LNCaP clone FGC (cell line): ENCODE measurements around the gene RNU7-1.
A peak's percentile ranks its signal among the peaks of the same experiment; 100 is the strongest.

Experiments used
- DNase-seq: peaks from one replicate; pipeline ENCODE4 v3.0.0-alpha.2; 2011; ENCODE audit warnings: low read depth
- H3K4me3 ChIP-seq: 2 replicates; pipeline ENCODE4 v1.5.1; 2011; ENCODE audit warnings: mild to moderate bottlenecking, low read depth, low read length, control low read depth
- CTCF ChIP-seq: IDR thresholded peaks from 2 replicates; pipeline ENCODE4 v1.5.1; 2012; ENCODE audit warnings: mild to moderate bottlenecking; ENCODE audit not compliant: control insufficient read depth, insufficient read depth; ENCODE audit errors: extremely low read depth

The RNU7-1 gene

GRCh38 chr12:6959805-6960592 lies 16.4 kb downstream of the RNU7-1 start:
- no peak for DNase-seq
- no peak overlapping the region for H3K4me3 ChIP-seq
- no peak for TF ChIP-seq CTCF

DNA sequence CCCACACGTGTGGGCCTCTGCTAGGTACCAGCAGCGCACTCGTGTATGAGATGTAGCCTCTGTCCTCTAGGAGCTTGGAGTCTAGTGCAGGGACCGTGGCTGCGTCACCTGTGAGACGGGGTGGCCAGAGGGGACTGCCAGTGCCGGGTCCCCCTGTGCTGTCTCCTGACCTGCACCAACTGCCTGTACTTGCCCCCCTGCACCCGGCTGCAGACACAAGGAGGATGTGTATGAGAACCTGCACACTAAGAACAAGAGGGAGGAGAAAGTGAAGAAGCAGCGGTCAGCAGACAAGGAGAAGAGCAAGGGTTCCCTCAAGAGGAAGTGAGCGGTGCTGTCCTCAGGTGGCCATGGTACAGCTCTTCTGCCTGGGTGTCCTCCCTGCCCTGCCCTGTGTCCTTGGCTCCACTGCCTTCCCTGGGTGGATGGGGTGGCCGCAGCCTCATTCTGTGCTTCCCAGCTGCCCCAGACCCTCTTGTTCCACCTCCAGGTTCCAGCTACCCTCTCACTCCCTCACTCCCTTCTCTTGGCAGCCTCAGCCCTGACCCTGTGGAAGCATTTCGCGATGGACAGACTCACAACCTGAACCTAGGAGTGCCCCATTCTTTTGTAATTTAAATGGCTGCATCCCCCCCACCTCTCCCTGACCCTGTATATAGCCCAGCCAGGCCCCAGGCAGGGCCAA lies 17.1 kb downstream of the RNU7-1 start:
- no peak for DNase-seq
- TF ChIP-seq CTCF = peak; percentile 35; the same call in 1 of the 2 replicates
- H3K4me3 ChIP-seq = no peak overlapping the region

- DNase-seq = no peak
- peak overlapping the region; percentile 84 for H3K4me3 ChIP-seq
- peak; percentile 14; the same call in 1 of the 2 replicates for TF ChIP-seq CTCF
These were observed 17.7 kb downstream of the RNU7-1 start for GRCh38 chr12:6961278-6961694.

GRCh38 chr12:6961695-6962284 lies 18.2 kb downstream of the RNU7-1 start:
- peak; percentile 44 for TF ChIP-seq CTCF
- peak; percentile 64 for DNase-seq
- peak overlapping the region; percentile 84 for H3K4me3 ChIP-seq

GRCh38 chr12:6962285-6963015 lies 18.8 kb downstream of the RNU7-1 start:
- peak; percentile 79 for DNase-seq
- peak overlapping the region; percentile 84 for H3K4me3 ChIP-seq
- TF ChIP-seq CTCF = no peak

DNA sequence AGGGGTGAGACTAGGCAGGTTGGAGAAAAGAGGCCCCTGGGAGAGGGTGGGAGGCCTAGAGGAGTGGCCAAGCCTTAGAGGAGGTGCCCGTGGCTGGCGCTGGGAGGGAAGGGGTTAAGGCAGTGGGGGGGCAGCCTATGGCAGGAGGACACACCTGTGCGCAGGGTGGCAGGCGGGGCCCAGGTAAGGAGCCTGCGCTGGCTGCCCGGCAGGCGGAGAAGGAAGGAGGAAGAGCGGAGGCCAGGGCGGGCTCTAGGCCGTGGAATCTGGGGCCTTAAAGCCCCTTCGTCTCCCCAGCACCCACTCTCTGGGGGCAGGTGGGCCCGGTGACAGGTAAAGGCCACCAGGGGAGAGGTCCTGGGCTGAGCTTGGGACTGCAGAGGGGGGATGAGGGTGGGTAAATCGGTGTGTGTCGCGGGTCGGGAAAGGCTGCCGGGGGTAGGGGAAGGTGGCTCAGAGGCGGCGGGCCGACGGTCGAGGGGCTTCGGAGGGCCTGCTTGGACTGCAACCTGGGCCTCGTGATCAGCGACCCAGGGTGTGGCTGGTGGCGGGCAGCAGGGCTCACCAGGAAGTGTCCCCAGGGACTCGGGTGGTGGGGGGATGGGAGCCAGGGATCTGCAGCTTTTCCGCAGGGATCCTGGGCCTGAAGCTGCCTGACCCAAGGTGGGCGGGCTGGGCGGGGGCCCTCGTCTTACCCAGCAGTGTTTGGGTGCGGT lies 19.6 kb downstream of the RNU7-1 start:
- no peak for TF ChIP-seq CTCF

More for the DNA sequence above, 19.6 kb downstream of the RNU7-1 start:
- DNase-seq = peak; percentile 89
- H3K4me3 ChIP-seq = peak overlapping the region; percentile 84
